ENCODE measurements around the gene GPRIN1.
A peak's percentile ranks its signal among the peaks of the same experiment; 100 is the strongest.

Gene GPRIN1

DNA sequence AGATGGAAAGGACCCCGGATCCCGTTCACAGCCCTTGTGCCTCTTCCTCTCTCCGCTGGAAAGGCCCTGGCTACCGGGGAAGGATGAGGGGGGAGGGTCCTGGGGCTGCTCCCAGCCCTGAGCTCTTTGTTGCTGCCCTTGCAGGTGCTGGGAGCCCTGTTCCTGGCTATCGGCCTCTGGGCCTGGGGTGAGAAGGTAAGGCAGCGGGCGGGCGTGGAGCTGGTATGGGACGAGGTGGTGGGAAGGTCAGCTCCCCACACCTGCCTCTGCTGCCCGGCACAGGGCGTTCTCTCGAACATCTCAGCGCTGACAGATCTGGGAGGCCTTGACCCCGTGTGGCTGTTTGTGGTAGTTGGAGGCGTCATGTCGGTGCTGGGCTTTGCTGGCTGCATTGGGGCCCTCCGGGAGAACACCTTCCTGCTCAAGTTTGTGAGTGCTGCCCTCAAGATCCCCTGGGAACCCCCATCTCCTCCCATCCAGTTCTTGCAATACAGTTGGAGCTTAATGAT, 41.6 kb upstream of the GPRIN1 start:
- H3K4me3 ChIP-seq (ENCODE audit: severe bottlenecking), result no peak overlapping the region
- DNase-seq (ENCODE audit: low spot score), result peak; percentile 77

DNA sequence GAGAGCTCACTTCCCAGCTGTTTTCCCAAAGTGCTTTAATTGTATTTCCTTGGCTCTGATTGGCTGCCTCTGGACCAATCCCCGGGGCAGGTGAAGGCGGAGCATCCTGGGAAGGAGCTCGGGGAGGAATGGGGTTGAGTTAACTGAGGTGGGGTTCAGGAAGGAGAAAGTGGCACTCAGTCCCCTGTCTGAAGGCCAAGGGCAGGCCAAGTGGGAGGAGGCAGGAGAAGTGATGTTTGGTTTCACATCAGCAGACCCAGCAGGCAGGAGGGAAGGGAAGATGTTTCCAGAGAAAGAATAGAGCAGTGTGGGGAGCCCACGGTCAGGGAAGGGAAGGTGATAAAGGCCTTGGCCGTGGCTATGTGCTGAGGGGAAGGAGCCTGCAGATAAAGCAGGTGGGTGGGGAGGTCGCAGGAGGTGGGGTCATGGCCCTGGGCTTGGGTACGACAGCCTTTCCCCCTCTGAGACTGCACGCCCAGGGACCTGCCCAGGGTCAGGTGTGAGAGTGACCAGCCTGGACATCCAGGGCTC, 40.5 kb upstream of the GPRIN1 start:
- Histone ChIP-seq H3K27ac (ENCODE audit: poor library complexity, severe bottlenecking) (no peak overlapping the region), H3K9me3 (ENCODE audit: severe bottlenecking) (no peaks in the 10 kb centered on the region), H3K36me3 (ENCODE audit: low read depth) (0 out of 2 replicates have a peak, but pooled peaks cover 5% of the 10 kb centered on the region), H3K4me1 (ENCODE audit: insufficient read depth, poor library complexity, severe bottlenecking) (no peaks in the 10 kb centered on the region), H3K4me3 (ENCODE audit: severe bottlenecking) (no peak overlapping the region), H3K27me3 (ENCODE audit: insufficient read depth, poor library complexity, severe bottlenecking) (no peaks in the 10 kb centered on the region)
- ATAC-seq (ENCODE audit: low read depth) (no peak), DNase-seq (ENCODE audit: low spot score) (no peak)
- TF ChIP-seq, protein P1, sequence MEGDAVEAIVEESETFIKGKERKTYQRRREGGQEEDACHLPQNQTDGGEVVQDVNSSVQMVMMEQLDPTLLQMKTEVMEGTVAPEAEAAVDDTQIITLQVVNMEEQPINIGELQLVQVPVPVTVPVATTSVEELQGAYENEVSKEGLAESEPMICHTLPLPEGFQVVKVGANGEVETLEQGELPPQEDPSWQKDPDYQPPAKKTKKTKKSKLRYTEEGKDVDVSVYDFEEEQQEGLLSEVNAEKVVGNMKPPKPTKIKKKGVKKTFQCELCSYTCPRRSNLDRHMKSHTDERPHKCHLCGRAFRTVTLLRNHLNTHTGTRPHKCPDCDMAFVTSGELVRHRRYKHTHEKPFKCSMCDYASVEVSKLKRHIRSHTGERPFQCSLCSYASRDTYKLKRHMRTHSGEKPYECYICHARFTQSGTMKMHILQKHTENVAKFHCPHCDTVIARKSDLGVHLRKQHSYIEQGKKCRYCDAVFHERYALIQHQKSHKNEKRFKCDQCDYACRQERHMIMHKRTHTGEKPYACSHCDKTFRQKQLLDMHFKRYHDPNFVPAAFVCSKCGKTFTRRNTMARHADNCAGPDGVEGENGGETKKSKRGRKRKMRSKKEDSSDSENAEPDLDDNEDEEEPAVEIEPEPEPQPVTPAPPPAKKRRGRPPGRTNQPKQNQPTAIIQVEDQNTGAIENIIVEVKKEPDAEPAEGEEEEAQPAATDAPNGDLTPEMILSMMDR (IDR thresholded peaks at IDR 0.05; ENCODE audit: poor library complexity, severe bottlenecking), result no peak

More for the DNA sequence above, 41.6 kb upstream of the GPRIN1 start:
- no peaks in the 10 kb centered on the region for H3K4me1 ChIP-seq (ENCODE audit: insufficient read depth, poor library complexity, severe bottlenecking)
- H3K9me3 ChIP-seq (ENCODE audit: severe bottlenecking), result no peaks in the 10 kb centered on the region
- TF ChIP-seq, protein P1 (IDR thresholded peaks at IDR 0.05; ENCODE audit: poor library complexity, severe bottlenecking), result no peak
- H3K27ac ChIP-seq (ENCODE audit: poor library complexity, severe bottlenecking), result no peak overlapping the region
- 0 out of 2 replicates have a peak, but pooled peaks cover 5% of the 10 kb centered on the region for H3K36me3 ChIP-seq (ENCODE audit: low read depth)
- ATAC-seq (ENCODE audit: low read depth), result no peak
- no peaks in the 10 kb centered on the region for H3K27me3 ChIP-seq (ENCODE audit: insufficient read depth, poor library complexity, severe bottlenecking)

DNA sequence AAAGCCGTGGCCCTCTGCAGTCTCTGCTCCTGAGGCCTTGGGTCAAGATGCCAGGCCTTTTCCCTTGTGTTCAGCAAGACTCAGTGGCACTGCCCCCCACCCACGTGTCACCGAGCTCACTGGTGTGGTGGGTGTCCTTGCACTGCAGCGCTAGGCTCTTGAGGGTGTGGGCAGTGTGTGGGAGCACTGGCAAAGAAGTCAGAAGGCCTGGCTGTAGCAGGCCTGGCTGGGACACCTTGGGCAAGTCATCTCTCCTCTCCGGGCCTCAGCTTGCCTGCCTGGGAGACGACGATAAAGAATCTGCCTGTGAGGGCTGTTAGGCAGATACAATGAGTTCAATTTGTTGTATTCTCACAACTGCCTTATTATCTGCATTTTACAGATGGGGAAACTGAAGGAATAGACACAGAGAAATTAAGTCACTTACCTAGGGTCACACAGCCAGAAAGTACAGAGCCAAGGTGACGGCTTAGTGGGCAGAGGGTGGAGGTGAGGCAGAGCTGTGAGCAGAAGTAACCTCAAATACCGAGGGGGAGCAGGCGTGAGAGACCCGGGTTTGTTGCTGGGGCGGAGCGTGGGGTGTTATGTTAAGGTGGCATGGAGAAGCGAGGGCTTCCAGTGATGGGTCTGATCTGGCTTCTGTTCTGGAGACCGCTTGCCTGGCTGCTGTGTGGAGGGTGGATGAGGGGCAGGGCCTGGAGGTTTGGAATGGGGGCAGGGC, 38.7 kb upstream of the GPRIN1 start:
- H3K9me3 ChIP-seq (ENCODE audit: severe bottlenecking), result no peaks in the 10 kb centered on the region

DNA sequence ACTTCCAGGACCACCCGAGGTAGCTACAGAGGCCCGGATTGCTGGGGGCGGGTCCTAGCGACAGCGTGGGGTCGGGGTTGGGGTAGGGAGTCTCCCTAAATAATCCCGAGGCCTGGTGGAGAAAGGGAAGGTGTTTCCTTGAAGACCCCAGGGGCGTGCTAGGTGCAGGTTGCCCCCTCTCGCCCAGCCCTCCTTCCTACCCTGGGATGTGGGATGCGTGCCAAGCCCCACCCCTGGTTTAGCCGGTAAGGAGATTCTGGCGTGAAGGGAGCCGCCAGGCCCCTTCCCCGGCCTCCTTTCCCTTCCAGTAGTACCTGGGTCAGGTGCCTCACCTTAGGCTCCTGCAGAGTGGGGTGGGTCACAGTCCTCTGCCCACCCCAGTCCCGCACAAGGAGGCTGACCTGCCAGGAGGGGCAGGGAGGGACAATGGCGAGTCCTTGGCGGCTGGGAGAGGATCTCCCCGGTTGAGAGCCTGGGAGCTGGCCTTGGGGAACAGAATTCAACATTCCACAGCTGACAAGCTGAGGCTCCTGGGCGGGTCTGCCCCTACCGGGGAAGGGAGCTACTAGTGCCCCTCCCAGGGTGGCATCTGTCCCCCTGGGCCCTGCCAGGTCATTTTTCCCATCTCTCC, 38.0 kb upstream of the GPRIN1 start:
- DNase-seq (ENCODE audit: low spot score) (no peak), ATAC-seq (ENCODE audit: low read depth) (0 out of 3 replicates have a peak, but pooled peaks have one; percentile 1)
- Histone ChIP-seq H3K27me3 (ENCODE audit: insufficient read depth, poor library complexity, severe bottlenecking) (no peaks in the 10 kb centered on the region), H3K4me1 (ENCODE audit: insufficient read depth, poor library complexity, severe bottlenecking) (no peaks in the 10 kb centered on the region), H3K27ac (ENCODE audit: poor library complexity, severe bottlenecking) (peak overlapping the region; percentile 19), H3K36me3 (ENCODE audit: low read depth) (no peaks in the 10 kb centered on the region), H3K9me3 (ENCODE audit: severe bottlenecking) (no peaks in the 10 kb centered on the region), H3K4me3 (ENCODE audit: severe bottlenecking) (peak overlapping the region; percentile 51)
- TF ChIP-seq, protein P1 (IDR thresholded peaks at IDR 0.05; ENCODE audit: poor library complexity, severe bottlenecking), result no peak

More for the DNA sequence above, 38.7 kb upstream of the GPRIN1 start:
- DNase-seq (ENCODE audit: low spot score) (no peak), ATAC-seq (ENCODE audit: low read depth) (no peak)
- TF ChIP-seq, protein P1 (IDR thresholded peaks at IDR 0.05; ENCODE audit: poor library complexity, severe bottlenecking), result no peak
- Histone ChIP-seq H3K36me3 (ENCODE audit: low read depth) (0 out of 2 replicates have a peak, but pooled peaks cover 5% of the 10 kb centered on the region), H3K27me3 (ENCODE audit: insufficient read depth, poor library complexity, severe bottlenecking) (no peaks in the 10 kb centered on the region), H3K4me3 (ENCODE audit: severe bottlenecking) (peak overlapping the region; percentile 51), H3K27ac (ENCODE audit: poor library complexity, severe bottlenecking) (no peak overlapping the region), H3K4me1 (ENCODE audit: insufficient read depth, poor library complexity, severe bottlenecking) (no peaks in the 10 kb centered on the region)

All from RWPE2 (cell line).